B cell (primary cell): Measurements from ENCODE around the gene TM6SF1. TPM values are rescaled to one million over a fixed set of nuclear protein-coding genes. Genes with fewer than 3 reads are reported as not detected.

Experiments
- ATAC-seq: fragments of 200-7000 bp; cut with Tn5 transposase; one replicate; pipeline ENCODE4 v1.10.0; 2021; ENCODE audit warnings: low read depth, mild to moderate bottlenecking, moderate number of reproducible peaks, moderate library complexity
- CTCF ChIA-PET: fragments of 350-600 bp; sonication (Branson Sonifier 250); formaldehyde crosslinking; loops from one replicate; lab custom pipeline; 2021; ENCODE audit warnings: antibody characterized with exemption, inconsistent platforms; lab: Charles Lee
- POLR2A ChIA-PET: fragments of 350-600 bp; sonication (Branson Sonifier 250); formaldehyde crosslinking; loops from one replicate; lab custom pipeline; 2021; ENCODE audit warnings: antibody characterized with exemption; lab: Charles Lee
- DNase-seq: peaks from one replicate; pipeline ENCODE4 v3.0.0; 2013
- H2AFZ ChIP-seq: 2 replicates; pipeline ENCODE4 v1.6.1; 2012; ENCODE audit warnings: mild to moderate bottlenecking, low read depth, low read length; ENCODE audit not compliant: insufficient read depth, poor library complexity, severe bottlenecking
- H3K27ac ChIP-seq, 2 donors: 1 replicate in 1 of 2; 2 replicates in 1 of 2; pipeline ENCODE4 v1.5.1; 2012 to 2013; ENCODE audit warnings: low read length in 2 of 2, mild to moderate bottlenecking in 2 of 2, moderate library complexity in 1 of 2
- H3K27me3 ChIP-seq, 4 experiments: fragments of 200-600 bp in 1 of 4; sonication (generic) in 1 of 4; replicated peaks in 1 of 4; 1 replicate in 2 of 4; 2 replicates in 2 of 4; pipeline versions ENCODE4 v1.6.1 to v1.7.0; 2013 to 2016; ENCODE audit warnings: low read length in 3 of 4, mild to moderate bottlenecking in 2 of 4, mixed read lengths in 1 of 4, moderate library complexity in 1 of 4; ENCODE audit not compliant: insufficient read depth in 4 of 4, control insufficient read depth in 3 of 4; ENCODE audit errors: control extremely low read depth in 1 of 4
- H3K36me3 ChIP-seq, 2 experiments: replicated peaks in 1 of 2; 1 replicate in 1 of 2; 2 replicates in 1 of 2; pipeline versions ENCODE4 v1.6.1 to v1.7.1; 2013; ENCODE audit warnings: low read length in 1 of 2; ENCODE audit not compliant: insufficient read depth in 2 of 2, control insufficient read depth in 1 of 2; ENCODE audit errors: control extremely low read depth in 1 of 2, extremely low read depth in 1 of 2
- H3K4me1 ChIP-seq, 2 donors: fragments of 200-600 bp in 1 of 2; sonication (generic) in 1 of 2; 1 replicate in 1 of 2; 2 replicates in 1 of 2; pipeline versions ENCODE4 v1.5.1 to v1.6.1; 2013 to 2017; ENCODE audit warnings: low read length in 2 of 2; ENCODE audit not compliant: control insufficient read depth in 2 of 2, insufficient read depth in 2 of 2
- H3K4me2 ChIP-seq: replicated peaks from 2 replicates; pipeline ENCODE3; 2012; ENCODE audit warnings: mild to moderate bottlenecking, low read depth, low read length; ENCODE audit not compliant: poor library complexity, severe bottlenecking
- H3K4me3 ChIP-seq, 5 experiments: fragments of 200-600 bp in 1 of 5; sonication (generic) in 1 of 5; 1 replicate in 3 of 5; 2 replicates in 2 of 5; pipeline versions ENCODE4 v1.5.1 to v1.7.0; 2011 to 2016; ENCODE audit warnings: low read length in 4 of 5, mild to moderate bottlenecking in 4 of 5, low read depth in 2 of 5, control low read depth in 1 of 5, moderate library complexity in 1 of 5; ENCODE audit not compliant: insufficient read depth in 1 of 5; ENCODE audit errors: control extremely low read depth in 1 of 5, extremely low read depth in 1 of 5
- H3K79me2 ChIP-seq: fragments of 200-600 bp; sonication (generic); one replicate; pipeline ENCODE4 v1.6.0; 2016; ENCODE audit warnings: low read length; ENCODE audit not compliant: control insufficient read depth, insufficient read depth
- H3K9ac ChIP-seq: fragments of 200-600 bp; sonication (generic); 2 replicates; pipeline ENCODE4 v1.6.1; 2017; ENCODE audit warnings: mild to moderate bottlenecking, low read length, moderate library complexity
- H3K9me3 ChIP-seq, 3 donors: one replicate each; pipeline versions ENCODE4 v1.6.1 to v1.7.1; 2013; ENCODE audit warnings: low read length in 2 of 3; ENCODE audit not compliant: control insufficient read depth in 2 of 3, insufficient read depth in 1 of 3; ENCODE audit errors: control extremely low read depth in 1 of 3
- H4K20me1 ChIP-seq: 2 replicates; pipeline ENCODE4 v1.6.0; 2012; ENCODE audit warnings: mild to moderate bottlenecking, low read length; ENCODE audit not compliant: insufficient read depth, control insufficient read depth, poor library complexity, severe bottlenecking
- H3K27ac Mint-ChIP-seq: one replicate; pipeline ENCODE4 v1.8.0; 2021; ENCODE audit warnings: mixed read lengths
- H3K27me3 Mint-ChIP-seq: one replicate; pipeline ENCODE4 v1.8.0; 2021; ENCODE audit warnings: mixed read lengths
- H3K4me1 Mint-ChIP-seq: one replicate; pipeline ENCODE4 v1.8.0; 2021; ENCODE audit warnings: mixed read lengths
- H3K4me3 Mint-ChIP-seq: one replicate; pipeline ENCODE4 v1.8.0; 2021; ENCODE audit warnings: mixed read lengths
- H3K9me3 Mint-ChIP-seq: one replicate; pipeline ENCODE4 v1.8.0; 2022; ENCODE audit warnings: mixed read lengths; ENCODE audit not compliant: insufficient read depth
- EZH2 ChIP-seq: IDR thresholded peaks from 2 replicates; pipeline ENCODE4 v1.6.1; 2012; ENCODE audit warnings: borderline replicate concordance, low read depth, mild to moderate bottlenecking, moderate library complexity, low read length; ENCODE audit not compliant: insufficient read depth, poor library complexity, severe bottlenecking
- WGBS: methylation state at CpG from one replicate; pipeline ENCODE4 v1.1.5; 2013; ENCODE audit warnings: missing lambda C conversion rate; ENCODE audit not compliant: insufficient coverage; 5-methylcytosine and 5-hydroxymethylcytosine counted together
- intact Hi-C: fragments of 100-400 bp; cut with micrococcal nuclease; formaldehyde crosslinking; loops from one replicate; pipeline ENCODE4 v1.10.0; 2022
- polyA plus RNA-seq: library from polyadenylated mRNA; depleted of rRNA; stranded (reverse); fragments of >200 nt; gene quantifications from 2 replicates; pipeline ENCODE4 v1.2.3, GENCODE V29; 2012
- total RNA-seq, 2 donors: library from RNA; stranded (reverse); fragments of 120-200 nt in 1 of 2; gene quantifications; 1 replicate in 1 of 2; 2 replicates in 1 of 2; pipeline versions ENCODE4 v1.2.3 to v1.2.4, GENCODE V29; 2013 to 2022
- TF ChIP-seq, protein P1 (sequence below): fragments of 200-600 bp; IDR thresholded peaks from one replicate; pipeline ENCODE4 v1.8.0; 2022; ENCODE audit warnings: antibody characterized with exemption, mild to moderate bottlenecking

The TM6SF1 gene
- total and polyA plus RNA-seq, 2 donors (not counting 1 experiment from before 2014, with no cell fraction given) = 1.1 to 1.6 TPM

DNA sequence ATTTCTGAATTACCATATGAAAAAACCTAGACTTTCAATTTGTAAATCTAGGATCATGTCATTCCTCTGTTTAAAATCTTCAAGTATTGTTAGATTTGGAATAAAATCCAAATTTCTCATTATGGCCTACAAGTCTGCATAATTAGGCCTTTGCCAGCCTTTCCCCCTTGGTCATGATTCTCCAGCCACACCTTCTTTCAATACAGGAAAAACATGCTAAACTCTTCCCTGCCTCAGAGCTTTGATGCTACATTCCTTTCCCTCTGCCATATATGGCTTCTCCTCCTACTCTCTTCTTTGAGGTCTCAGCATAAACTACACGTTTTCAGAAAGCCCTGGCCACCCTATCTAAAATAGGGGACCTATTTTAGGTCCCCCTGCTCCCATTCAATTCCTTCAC lies 48.5 kb downstream of the TM6SF1 start:
- Histone ChIP-seq H3K79me2 (no peaks in the 10 kb centered on the region), H2AFZ (no peak overlapping the region), H3K4me1 (no peaks in the 10 kb centered on the region), H3K27me3 (no peaks in the 10 kb centered on the region), H3K27ac (no peak overlapping the region), H4K20me1 (no peaks in the 10 kb centered on the region), H3K4me2 (no peak overlapping the region), H3K9ac (no peak overlapping the region), H3K9me3 (no peaks in the 10 kb centered on the region), H3K36me3 (peaks cover 0 to 1% of the 10 kb centered on the region in 2 experiments), H3K4me3 (no peak overlapping the region)
- Mint-ChIP-seq H3K4me3 (no peak overlapping the region), H3K4me1 (no peaks in the 10 kb centered on the region), H3K27ac (no peak overlapping the region), H3K27me3 (peaks cover 8% of the 10 kb centered on the region), H3K9me3 (no peaks in the 10 kb centered on the region)
- CTCF ChIA-PET = no interaction called here
- intact Hi-C loops = no loop called here
- no peak for DNase-seq
- TF ChIP-seq EZH2 = no peak
- TF ChIP-seq, protein P1, sequence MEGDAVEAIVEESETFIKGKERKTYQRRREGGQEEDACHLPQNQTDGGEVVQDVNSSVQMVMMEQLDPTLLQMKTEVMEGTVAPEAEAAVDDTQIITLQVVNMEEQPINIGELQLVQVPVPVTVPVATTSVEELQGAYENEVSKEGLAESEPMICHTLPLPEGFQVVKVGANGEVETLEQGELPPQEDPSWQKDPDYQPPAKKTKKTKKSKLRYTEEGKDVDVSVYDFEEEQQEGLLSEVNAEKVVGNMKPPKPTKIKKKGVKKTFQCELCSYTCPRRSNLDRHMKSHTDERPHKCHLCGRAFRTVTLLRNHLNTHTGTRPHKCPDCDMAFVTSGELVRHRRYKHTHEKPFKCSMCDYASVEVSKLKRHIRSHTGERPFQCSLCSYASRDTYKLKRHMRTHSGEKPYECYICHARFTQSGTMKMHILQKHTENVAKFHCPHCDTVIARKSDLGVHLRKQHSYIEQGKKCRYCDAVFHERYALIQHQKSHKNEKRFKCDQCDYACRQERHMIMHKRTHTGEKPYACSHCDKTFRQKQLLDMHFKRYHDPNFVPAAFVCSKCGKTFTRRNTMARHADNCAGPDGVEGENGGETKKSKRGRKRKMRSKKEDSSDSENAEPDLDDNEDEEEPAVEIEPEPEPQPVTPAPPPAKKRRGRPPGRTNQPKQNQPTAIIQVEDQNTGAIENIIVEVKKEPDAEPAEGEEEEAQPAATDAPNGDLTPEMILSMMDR = no peak
- ATAC-seq = no peak
- 57% methylated on average over 1 of the region's 1 CpG for WGBS
- POLR2A ChIA-PET = no interaction called here

DNA sequence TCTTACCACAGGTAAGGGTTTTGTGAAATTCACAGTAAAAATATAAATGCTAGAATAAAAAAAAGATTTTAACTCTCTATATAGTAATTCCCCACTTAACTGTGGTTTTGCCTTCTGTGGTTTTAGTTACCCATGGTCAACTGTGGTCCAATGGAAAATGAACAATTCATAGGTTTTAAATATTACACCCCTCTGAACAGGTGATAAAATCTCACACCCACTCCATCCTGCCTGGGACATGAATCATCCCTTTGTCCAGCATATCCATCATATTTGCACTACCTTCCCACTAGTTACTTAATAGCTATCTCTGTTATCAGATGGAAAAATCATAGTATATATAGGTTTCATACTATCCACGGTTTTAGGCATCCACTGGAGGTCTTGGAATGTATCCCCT lies 50.9 kb downstream of the TM6SF1 start:
- intact Hi-C loops = no loop called here
- ChIA-PET POLR2A (no interaction called here), CTCF (no interaction called here)
- no CpG with 5 or more reads among the region's 1 CpG for WGBS
- Histone ChIP-seq H3K36me3 (no peaks in the 10 kb centered on the region), H3K9me3 (no peaks in the 10 kb centered on the region), H3K9ac (no peak overlapping the region), H3K4me2 (no peak overlapping the region), H3K79me2 (no peaks in the 10 kb centered on the region), H3K27ac (no peak overlapping the region), H3K27me3 (no peaks in the 10 kb centered on the region), H4K20me1 (no peaks in the 10 kb centered on the region), H2AFZ (no peak overlapping the region), H3K4me1 (no peaks in the 10 kb centered on the region), H3K4me3 (no peak overlapping the region)
- Mint-ChIP-seq H3K27ac (no peak overlapping the region), H3K4me1 (no peaks in the 10 kb centered on the region), H3K9me3 (no peaks in the 10 kb centered on the region), H3K4me3 (no peak overlapping the region), H3K27me3 (peaks cover 8% of the 10 kb centered on the region)
- ATAC-seq (no peak), DNase-seq (no peak)
- TF ChIP-seq, protein P1 = no peak
- TF ChIP-seq EZH2 = no peak
